ENCODE results near the gene CDH6.

The CDH6 gene

GRCh38 chr5:31221001-31221400, 27.5 kb downstream of the CDH6 start:
- Histone ChIP-seq H3K27ac (ENCODE audit: low read length) (no peak overlapping the region), H3K4me1 (ENCODE audit: control insufficient read depth, insufficient read depth, low read length) (no peaks in the 10 kb centered on the region), H3K36me3 (ENCODE audit: control insufficient read depth in 2 of 2, insufficient read depth in 2 of 2, low read length in 2 of 2) (no peaks in the 10 kb centered on the region), H3K4me3 (ENCODE audit: low read length in 2 of 2) (no peak overlapping the region), H3K27me3 (ENCODE audit: control insufficient read depth in 1 of 2, insufficient read depth in 2 of 2, low read length in 2 of 2) (no peaks in the 10 kb centered on the region), H3K9ac (ENCODE audit: low read length in 2 of 2) (no peak overlapping the region), H3K9me3 (ENCODE audit: control insufficient read depth in 2 of 2, low read length in 2 of 2) (peaks cover 0 to 4% of the 10 kb centered on the region in 2 donors)

- Histone ChIP-seq H3K9me3 (ENCODE audit: control insufficient read depth in 2 of 2, low read length in 2 of 2) (peaks cover 0 to 4% of the 10 kb centered on the region in 2 donors), H3K27me3 (ENCODE audit: control insufficient read depth in 1 of 2, insufficient read depth in 2 of 2, low read length in 2 of 2) (no peaks in the 10 kb centered on the region), H3K4me1 (ENCODE audit: control insufficient read depth, insufficient read depth, low read length) (no peaks in the 10 kb centered on the region), H3K4me3 (ENCODE audit: low read length in 2 of 2) (no peak overlapping the region), H3K9ac (ENCODE audit: low read length in 2 of 2) (no peak overlapping the region), H3K27ac (ENCODE audit: low read length) (no peak overlapping the region), H3K36me3 (ENCODE audit: control insufficient read depth in 2 of 2, insufficient read depth in 2 of 2, low read length in 2 of 2) (no peaks in the 10 kb centered on the region)
Measured at GRCh38 chr5:31225118-31225517, 31.6 kb downstream of the CDH6 start.

- H3K36me3 ChIP-seq (ENCODE audit: control insufficient read depth in 2 of 2, insufficient read depth in 2 of 2, low read length in 2 of 2): no peaks in the 10 kb centered on the region
- H3K4me1 ChIP-seq (ENCODE audit: control insufficient read depth, insufficient read depth, low read length): no peaks in the 10 kb centered on the region
- H3K27ac ChIP-seq (ENCODE audit: low read length): no peak overlapping the region
- no peaks in the 10 kb centered on the region for H3K27me3 ChIP-seq (ENCODE audit: control insufficient read depth in 1 of 2, insufficient read depth in 2 of 2, low read length in 2 of 2)
- peaks cover 0 to 4% of the 10 kb centered on the region in 2 donors for H3K9me3 ChIP-seq (ENCODE audit: control insufficient read depth in 2 of 2, low read length in 2 of 2)
- H3K9ac ChIP-seq (ENCODE audit: low read length in 2 of 2): no peak overlapping the region
- H3K4me3 ChIP-seq (ENCODE audit: low read length in 2 of 2): no peak overlapping the region
Measured at GRCh38 chr5:31225613-31226012, 32.1 kb downstream of the CDH6 start.

- H3K27me3 ChIP-seq (ENCODE audit: control insufficient read depth in 1 of 2, insufficient read depth in 2 of 2, low read length in 2 of 2): no peaks in the 10 kb centered on the region
- no peaks in the 10 kb centered on the region for H3K36me3 ChIP-seq (ENCODE audit: control insufficient read depth in 2 of 2, insufficient read depth in 2 of 2, low read length in 2 of 2)
- H3K9me3 ChIP-seq (ENCODE audit: control insufficient read depth in 2 of 2, low read length in 2 of 2): peaks cover 0 to 4% of the 10 kb centered on the region in 2 donors
- H3K9ac ChIP-seq (ENCODE audit: low read length in 2 of 2): no peak overlapping the region
- no peak overlapping the region for H3K4me3 ChIP-seq (ENCODE audit: low read length in 2 of 2)
- no peak overlapping the region for H3K27ac ChIP-seq (ENCODE audit: low read length)
- no peaks in the 10 kb centered on the region for H3K4me1 ChIP-seq (ENCODE audit: control insufficient read depth, insufficient read depth, low read length)
Measured at GRCh38 chr5:31226651-31227050, 33.2 kb downstream of the CDH6 start.

- H3K4me1 ChIP-seq (ENCODE audit: control insufficient read depth, insufficient read depth, low read length): no peaks in the 10 kb centered on the region
- no peak overlapping the region for H3K4me3 ChIP-seq (ENCODE audit: low read length in 2 of 2)
- no peak overlapping the region for H3K9ac ChIP-seq (ENCODE audit: low read length in 2 of 2)
- H3K27me3 ChIP-seq (ENCODE audit: control insufficient read depth in 1 of 2, insufficient read depth in 2 of 2, low read length in 2 of 2): no peaks in the 10 kb centered on the region
- H3K27ac ChIP-seq (ENCODE audit: low read length): no peak overlapping the region
- H3K36me3 ChIP-seq (ENCODE audit: control insufficient read depth in 2 of 2, insufficient read depth in 2 of 2, low read length in 2 of 2): no peaks in the 10 kb centered on the region
- H3K9me3 ChIP-seq (ENCODE audit: control insufficient read depth in 2 of 2, low read length in 2 of 2): peaks cover 0 to 4% of the 10 kb centered on the region in 2 donors
Measured at GRCh38 chr5:31229266-31229665, 35.8 kb downstream of the CDH6 start.

GRCh38 chr5:31231177-31231838, 37.8 kb downstream of the CDH6 start:
- H3K9me3 ChIP-seq (ENCODE audit: control insufficient read depth in 2 of 2, low read length in 2 of 2): no peaks in the 10 kb centered on the region
- H3K27ac ChIP-seq (ENCODE audit: low read length): no peak overlapping the region
- no peak overlapping the region for H3K4me3 ChIP-seq (ENCODE audit: low read length in 2 of 2)

GRCh38 chr5:31232273-31232888, 38.9 kb downstream of the CDH6 start:
- Histone ChIP-seq H3K9me3 (ENCODE audit: control insufficient read depth in 2 of 2, low read length in 2 of 2) (no peaks in the 10 kb centered on the region), H3K27me3 (ENCODE audit: control insufficient read depth in 1 of 2, insufficient read depth in 2 of 2, low read length in 2 of 2) (no peaks in the 10 kb centered on the region), H3K27ac (ENCODE audit: low read length) (no peak overlapping the region), H3K4me3 (ENCODE audit: low read length in 2 of 2) (no peak overlapping the region), H3K4me1 (ENCODE audit: control insufficient read depth, insufficient read depth, low read length) (no peaks in the 10 kb centered on the region), H3K36me3 (ENCODE audit: control insufficient read depth in 2 of 2, insufficient read depth in 2 of 2, low read length in 2 of 2) (no peaks in the 10 kb centered on the region), H3K9ac (ENCODE audit: low read length in 2 of 2) (no peak overlapping the region)

More at GRCh38 chr5:31231177-31231838, 37.8 kb downstream of the CDH6 start:
- no peaks in the 10 kb centered on the region for H3K36me3 ChIP-seq (ENCODE audit: control insufficient read depth in 2 of 2, insufficient read depth in 2 of 2, low read length in 2 of 2)
- H3K27me3 ChIP-seq (ENCODE audit: control insufficient read depth in 1 of 2, insufficient read depth in 2 of 2, low read length in 2 of 2): no peaks in the 10 kb centered on the region
- H3K4me1 ChIP-seq (ENCODE audit: control insufficient read depth, insufficient read depth, low read length): no peaks in the 10 kb centered on the region
- H3K9ac ChIP-seq (ENCODE audit: low read length in 2 of 2): no peak overlapping the region

GRCh38 chr5:31235381-31235780, 41.9 kb downstream of the CDH6 start:
- H3K4me1 ChIP-seq (ENCODE audit: control insufficient read depth, insufficient read depth, low read length): no peaks in the 10 kb centered on the region
- no peaks in the 10 kb centered on the region for H3K36me3 ChIP-seq (ENCODE audit: control insufficient read depth in 2 of 2, insufficient read depth in 2 of 2, low read length in 2 of 2)
- no peak overlapping the region for H3K27ac ChIP-seq (ENCODE audit: low read length)
- H3K9me3 ChIP-seq (ENCODE audit: control insufficient read depth in 2 of 2, low read length in 2 of 2): no peaks in the 10 kb centered on the region
- H3K4me3 ChIP-seq (ENCODE audit: low read length in 2 of 2): no peak overlapping the region
- no peaks in the 10 kb centered on the region for H3K27me3 ChIP-seq (ENCODE audit: control insufficient read depth in 1 of 2, insufficient read depth in 2 of 2, low read length in 2 of 2)
- H3K9ac ChIP-seq (ENCODE audit: low read length in 2 of 2): no peak overlapping the region

GRCh38 chr5:31236339-31236738, 42.9 kb downstream of the CDH6 start:
- no peak overlapping the region for H3K27ac ChIP-seq (ENCODE audit: low read length)
- no peaks in the 10 kb centered on the region for H3K36me3 ChIP-seq (ENCODE audit: control insufficient read depth in 2 of 2, insufficient read depth in 2 of 2, low read length in 2 of 2)
- no peaks in the 10 kb centered on the region for H3K27me3 ChIP-seq (ENCODE audit: control insufficient read depth in 1 of 2, insufficient read depth in 2 of 2, low read length in 2 of 2)
- no peak overlapping the region for H3K4me3 ChIP-seq (ENCODE audit: low read length in 2 of 2)
- no peaks in the 10 kb centered on the region for H3K4me1 ChIP-seq (ENCODE audit: control insufficient read depth, insufficient read depth, low read length)
- no peak overlapping the region for H3K9ac ChIP-seq (ENCODE audit: low read length in 2 of 2)
- H3K9me3 ChIP-seq (ENCODE audit: control insufficient read depth in 2 of 2, low read length in 2 of 2): no peaks in the 10 kb centered on the region

GRCh38 chr5:31237174-31237573, 43.7 kb downstream of the CDH6 start:
- Histone ChIP-seq H3K27me3 (ENCODE audit: control insufficient read depth in 1 of 2, insufficient read depth in 2 of 2, low read length in 2 of 2) (no peaks in the 10 kb centered on the region), H3K4me3 (ENCODE audit: low read length in 2 of 2) (no peak overlapping the region), H3K27ac (ENCODE audit: low read length) (no peak overlapping the region)

GRCh38 chr5:31238497-31238896, 45.0 kb downstream of the CDH6 start:
- Histone ChIP-seq H3K9me3 (ENCODE audit: control insufficient read depth in 2 of 2, low read length in 2 of 2) (no peaks in the 10 kb centered on the region), H3K9ac (ENCODE audit: low read length in 2 of 2) (no peak overlapping the region), H3K27me3 (ENCODE audit: control insufficient read depth in 1 of 2, insufficient read depth in 2 of 2, low read length in 2 of 2) (no peaks in the 10 kb centered on the region), H3K27ac (ENCODE audit: low read length) (no peak overlapping the region), H3K4me1 (ENCODE audit: control insufficient read depth, insufficient read depth, low read length) (no peaks in the 10 kb centered on the region), H3K36me3 (ENCODE audit: control insufficient read depth in 2 of 2, insufficient read depth in 2 of 2, low read length in 2 of 2) (no peaks in the 10 kb centered on the region), H3K4me3 (ENCODE audit: low read length in 2 of 2) (no peak overlapping the region)

More at GRCh38 chr5:31237174-31237573, 43.7 kb downstream of the CDH6 start:
- Histone ChIP-seq H3K9me3 (ENCODE audit: control insufficient read depth in 2 of 2, low read length in 2 of 2) (no peaks in the 10 kb centered on the region), H3K4me1 (ENCODE audit: control insufficient read depth, insufficient read depth, low read length) (no peaks in the 10 kb centered on the region), H3K36me3 (ENCODE audit: control insufficient read depth in 2 of 2, insufficient read depth in 2 of 2, low read length in 2 of 2) (no peaks in the 10 kb centered on the region), H3K9ac (ENCODE audit: low read length in 2 of 2) (no peak overlapping the region)

Data from stomach smooth muscle (tissue), 2 donors.